ENCODE measurements around the gene ARHGAP44. TPM values are rescaled to one million over a fixed set of nuclear protein-coding genes. Genes with fewer than 3 reads are reported as not detected.
A peak's percentile ranks its signal among the peaks of the same experiment; 100 is the strongest.

Gene ARHGAP44
- total and polyA plus RNA-seq, 7 donors = 0.59 to 3.4 (median 1.7) TPM

DNA sequence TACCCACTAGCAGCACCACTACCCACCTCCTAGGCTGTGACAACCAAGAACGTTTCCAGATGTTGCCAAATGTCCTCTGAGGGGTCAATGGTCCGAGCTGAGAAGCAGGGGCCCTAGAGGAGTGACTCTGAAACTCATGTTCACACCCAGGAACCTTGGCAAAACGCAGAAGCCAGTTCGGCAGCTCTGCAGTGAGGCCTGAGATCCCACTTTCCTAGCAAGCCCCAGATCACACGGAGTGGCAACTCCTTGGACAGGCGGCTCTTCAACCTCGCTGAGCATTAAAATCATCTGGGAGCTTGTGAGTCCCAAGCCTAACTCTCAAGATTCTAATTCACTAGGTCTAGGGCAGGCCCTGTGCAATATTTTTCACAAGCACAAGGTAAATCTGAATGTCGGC, 211.3 kb downstream of the ARHGAP44 start:
- ATAC-seq (no peak), DNase-seq (no peak)
- intact Hi-C loops (cut with DNase I) = loop anchor here (5.0 to 10.0 kb wide), 4 partner anchors 336 to 816 kb away; partner anchors contain the start of gene MYOCD (in 1 of the 2)
- TF ChIP-seq, protein P1, sequence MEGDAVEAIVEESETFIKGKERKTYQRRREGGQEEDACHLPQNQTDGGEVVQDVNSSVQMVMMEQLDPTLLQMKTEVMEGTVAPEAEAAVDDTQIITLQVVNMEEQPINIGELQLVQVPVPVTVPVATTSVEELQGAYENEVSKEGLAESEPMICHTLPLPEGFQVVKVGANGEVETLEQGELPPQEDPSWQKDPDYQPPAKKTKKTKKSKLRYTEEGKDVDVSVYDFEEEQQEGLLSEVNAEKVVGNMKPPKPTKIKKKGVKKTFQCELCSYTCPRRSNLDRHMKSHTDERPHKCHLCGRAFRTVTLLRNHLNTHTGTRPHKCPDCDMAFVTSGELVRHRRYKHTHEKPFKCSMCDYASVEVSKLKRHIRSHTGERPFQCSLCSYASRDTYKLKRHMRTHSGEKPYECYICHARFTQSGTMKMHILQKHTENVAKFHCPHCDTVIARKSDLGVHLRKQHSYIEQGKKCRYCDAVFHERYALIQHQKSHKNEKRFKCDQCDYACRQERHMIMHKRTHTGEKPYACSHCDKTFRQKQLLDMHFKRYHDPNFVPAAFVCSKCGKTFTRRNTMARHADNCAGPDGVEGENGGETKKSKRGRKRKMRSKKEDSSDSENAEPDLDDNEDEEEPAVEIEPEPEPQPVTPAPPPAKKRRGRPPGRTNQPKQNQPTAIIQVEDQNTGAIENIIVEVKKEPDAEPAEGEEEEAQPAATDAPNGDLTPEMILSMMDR (IDR thresholded peaks at IDR 0.05) = no peak
- Histone ChIP-seq H3K27ac (no peak overlapping the region), H3K27me3 (ENCODE audit: insufficient read depth in 3 of 3, low read length in 2 of 3) (no peaks in the 10 kb centered on the region), H3K4me3 (no peak overlapping the region), H3K4me1 (no peaks in the 10 kb centered on the region), H3K9me3 (no peaks in the 10 kb centered on the region), H3K36me3 (ENCODE audit: insufficient read depth in 1 of 2, low read depth in 1 of 2) (peaks cover 12 to 100% of the 10 kb centered on the region in 2 donors)
- WGBS, 3 donors = 82 to 89% (median 83%) methylated on average over 8 of the region's 8 CpGs

DNA sequence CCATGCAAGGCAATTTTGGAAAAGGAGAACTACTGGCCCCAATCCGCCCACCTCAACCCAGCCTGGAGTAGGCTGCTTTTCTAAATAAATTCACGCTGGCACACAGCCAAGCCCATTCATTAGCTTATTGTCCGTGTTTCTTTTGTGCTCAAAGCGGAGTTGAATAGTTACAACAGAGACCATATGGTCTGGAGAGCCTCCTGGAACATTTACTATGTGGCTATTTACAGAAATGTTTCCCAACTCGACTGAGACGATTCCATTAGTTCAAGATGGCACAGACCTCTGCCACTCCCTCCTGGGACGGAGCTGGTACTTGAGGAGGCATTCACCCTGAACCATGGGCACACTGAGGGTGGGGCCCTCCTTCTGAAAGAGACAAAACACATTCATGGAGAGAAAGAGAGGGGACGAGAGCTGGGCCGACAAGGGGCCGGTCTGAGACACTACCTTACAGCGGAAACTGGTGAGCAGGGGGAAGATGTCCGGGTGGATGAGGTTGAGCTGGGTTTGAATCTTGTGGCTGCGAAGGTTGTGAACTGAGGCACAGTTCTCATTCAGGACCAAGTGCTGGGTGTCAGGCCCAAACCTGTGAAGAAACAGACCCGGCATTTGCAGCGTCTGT, 212.8 kb downstream of the ARHGAP44 start:
- intact Hi-C loops (cut with DNase I) = loop anchor here (5.0 to 10.0 kb wide), 4 partner anchors 337 to 817 kb away; partner anchors contain the start of gene MYOCD (in 1 of the 2)
- peak in 1 of 4 donors; percentile 32 for ATAC-seq
- Histone ChIP-seq H3K9me3 (no peaks in the 10 kb centered on the region), H3K4me3 (no peak overlapping the region), H3K36me3 (ENCODE audit: insufficient read depth in 1 of 2, low read depth in 1 of 2) (peaks cover 12 to 100% of the 10 kb centered on the region in 2 donors), H3K27ac (no peak overlapping the region), H3K4me1 (no peaks in the 10 kb centered on the region), H3K27me3 (ENCODE audit: insufficient read depth in 3 of 3, low read length in 2 of 3) (no peaks in the 10 kb centered on the region)
- WGBS, 3 donors = 66 to 72% (median 69%) methylated on average over 15 of the region's 15 CpGs
- DNase-seq = peak in 1 of 2 donors; percentile 6
- TF ChIP-seq, protein P1 (IDR thresholded peaks at IDR 0.05) = no peak

DNA sequence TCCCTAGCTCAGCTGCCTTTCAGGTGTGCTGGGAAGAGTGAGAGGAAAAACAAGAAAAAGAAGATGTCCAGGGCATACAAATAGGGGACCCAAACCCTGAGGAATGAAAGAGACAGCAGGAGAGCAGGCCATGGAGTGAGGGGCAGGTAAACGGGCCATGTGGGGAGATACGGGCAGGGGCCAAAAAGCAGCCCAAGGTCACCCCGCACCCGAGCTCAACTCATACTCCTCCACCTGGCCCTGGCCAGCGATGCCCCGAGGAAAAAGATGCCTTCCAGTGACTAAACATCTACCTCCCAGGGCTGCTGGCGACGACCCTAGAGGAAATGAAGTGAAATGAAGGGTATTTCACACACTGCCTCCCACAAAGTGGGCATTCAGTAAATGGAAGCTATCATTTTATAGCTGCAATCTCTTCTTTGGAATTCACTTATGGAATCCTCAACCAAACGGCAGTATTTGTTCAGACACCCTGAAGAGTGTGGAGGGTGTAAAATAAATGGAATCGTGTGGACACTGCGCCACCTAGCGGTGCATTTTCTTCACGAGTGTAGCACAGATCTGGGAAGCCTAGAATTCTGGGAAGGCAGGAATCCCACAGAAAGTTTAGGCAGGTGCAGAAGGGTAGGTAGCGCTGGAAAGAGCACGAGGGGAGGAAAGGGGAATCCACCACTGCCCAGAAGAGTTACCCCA, 213.6 kb downstream of the ARHGAP44 start:
- Histone ChIP-seq H3K27me3 (ENCODE audit: insufficient read depth in 3 of 3, low read length in 2 of 3) (no peaks in the 10 kb centered on the region), H3K4me3 (no peak overlapping the region), H3K36me3 (ENCODE audit: insufficient read depth in 1 of 2, low read depth in 1 of 2) (peaks cover 11 to 100% of the 10 kb centered on the region in 2 donors), H3K4me1 (no peaks in the 10 kb centered on the region), H3K27ac (peak overlapping the region; percentile 58), H3K9me3 (no peaks in the 10 kb centered on the region)
- intact Hi-C loops (cut with DNase I) = loop anchor here (5.0 to 10.0 kb wide), 4 partner anchors 338 to 818 kb away; partner anchors contain the start of gene MYOCD (in 1 of the 2)
- DNase-seq (peak; percentile 75 to 82), ATAC-seq (peak; percentile 72 to 90 (median 77))
- WGBS, 3 donors = 46 to 48% (median 46%) methylated on average over 15 of the region's 15 CpGs
- TF ChIP-seq, protein P1 (IDR thresholded peaks at IDR 0.05) = peak; percentile 76

DNA sequence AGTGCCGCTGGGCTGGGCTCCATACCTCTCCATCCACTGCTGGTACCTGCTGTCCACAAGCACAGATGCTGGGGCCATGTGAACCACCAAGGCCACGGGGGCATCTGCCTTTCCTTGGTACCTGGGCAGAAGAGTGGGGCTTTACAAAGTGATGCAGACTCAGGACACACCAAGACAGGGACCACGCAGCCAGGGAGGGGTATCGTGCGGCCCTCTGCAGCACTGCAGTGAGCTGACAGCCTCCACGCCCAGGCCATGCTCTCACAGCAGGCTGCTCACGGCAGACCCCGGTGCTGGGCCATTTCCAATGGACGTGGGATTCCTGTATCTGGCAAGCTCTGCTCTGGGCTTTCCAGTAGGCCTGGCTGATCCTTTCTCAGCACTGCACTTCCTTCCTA, 214.2 kb downstream of the ARHGAP44 start:
- Histone ChIP-seq H3K4me1 (no peaks in the 10 kb centered on the region), H3K9me3 (no peaks in the 10 kb centered on the region), H3K27me3 (ENCODE audit: insufficient read depth in 3 of 3, low read length in 2 of 3) (no peaks in the 10 kb centered on the region), H3K27ac (peak overlapping the region; percentile 58), H3K36me3 (ENCODE audit: insufficient read depth in 1 of 2, low read depth in 1 of 2) (peaks cover 7 to 100% of the 10 kb centered on the region in 2 donors), H3K4me3 (no peak overlapping the region)
- peak; percentile 21 to 47 (median 30) for ATAC-seq
- DNase-seq = no peak
- WGBS, 3 donors = 70 to 82% (median 75%) methylated on average over 8 to 9 of the region's 9 CpGs
- intact Hi-C loops (cut with DNase I) = loop anchor here (5.0 to 10.0 kb wide), 4 partner anchors 339 to 819 kb away; partner anchors contain the start of gene MYOCD (in 1 of the 2)
- TF ChIP-seq, protein P1 (IDR thresholded peaks at IDR 0.05) = no peak

All from psoas muscle (tissue), 8 donors.